Measurements from ENCODE around the gene IL37.
A peak's percentile ranks its signal among the peaks of the same experiment; 100 is the strongest.

Gene IL37

GRCh38 chr2:112910865-112911264 lies at the start of gene IL37:
IL37 (plus strand) TSS chr2:112911165; CDS start chr2:112913013, 1,848 bp downstream.
- no peak for DNase-seq (ENCODE audit: low read depth)

GRCh38 chr2:112864072-112864471 lies 46.9 kb upstream of the IL37 start:
- DNase-seq (ENCODE audit: low read depth) = no peak

DNA sequence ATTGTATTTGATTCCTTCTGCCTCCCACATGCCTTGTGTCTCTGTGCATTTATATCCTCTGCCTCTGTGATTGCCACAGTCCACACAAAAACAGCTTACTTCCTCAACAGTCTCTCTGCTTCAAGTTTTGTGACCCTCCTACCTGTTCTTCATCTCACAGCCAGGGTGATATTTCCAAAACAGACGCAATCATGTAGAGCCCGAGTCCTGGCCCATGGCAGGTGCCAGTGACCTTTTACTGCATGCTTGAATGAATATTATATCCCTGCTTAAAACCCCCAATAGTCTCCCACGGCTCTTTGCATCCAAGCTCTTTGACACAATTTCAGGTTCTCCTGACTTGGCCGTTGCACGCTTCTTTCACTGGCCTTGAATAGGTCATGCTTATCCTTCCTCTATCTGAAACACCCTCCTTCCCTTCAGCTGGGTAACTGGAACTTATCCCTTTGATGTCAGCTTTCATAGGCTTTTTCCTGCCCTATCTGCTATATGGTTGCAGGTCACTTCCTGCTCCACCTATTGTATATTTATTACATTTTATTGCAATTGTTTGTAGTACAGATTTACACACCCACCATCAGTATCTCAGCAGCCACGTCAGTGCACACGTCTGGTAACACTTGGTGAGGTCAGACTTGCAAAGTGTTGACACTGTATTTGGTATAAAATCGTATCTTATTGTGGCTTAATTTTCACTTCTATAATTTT lies 44.7 kb upstream of the IL37 start:
- DNase-seq (ENCODE audit: low read depth) = no peak

DNA sequence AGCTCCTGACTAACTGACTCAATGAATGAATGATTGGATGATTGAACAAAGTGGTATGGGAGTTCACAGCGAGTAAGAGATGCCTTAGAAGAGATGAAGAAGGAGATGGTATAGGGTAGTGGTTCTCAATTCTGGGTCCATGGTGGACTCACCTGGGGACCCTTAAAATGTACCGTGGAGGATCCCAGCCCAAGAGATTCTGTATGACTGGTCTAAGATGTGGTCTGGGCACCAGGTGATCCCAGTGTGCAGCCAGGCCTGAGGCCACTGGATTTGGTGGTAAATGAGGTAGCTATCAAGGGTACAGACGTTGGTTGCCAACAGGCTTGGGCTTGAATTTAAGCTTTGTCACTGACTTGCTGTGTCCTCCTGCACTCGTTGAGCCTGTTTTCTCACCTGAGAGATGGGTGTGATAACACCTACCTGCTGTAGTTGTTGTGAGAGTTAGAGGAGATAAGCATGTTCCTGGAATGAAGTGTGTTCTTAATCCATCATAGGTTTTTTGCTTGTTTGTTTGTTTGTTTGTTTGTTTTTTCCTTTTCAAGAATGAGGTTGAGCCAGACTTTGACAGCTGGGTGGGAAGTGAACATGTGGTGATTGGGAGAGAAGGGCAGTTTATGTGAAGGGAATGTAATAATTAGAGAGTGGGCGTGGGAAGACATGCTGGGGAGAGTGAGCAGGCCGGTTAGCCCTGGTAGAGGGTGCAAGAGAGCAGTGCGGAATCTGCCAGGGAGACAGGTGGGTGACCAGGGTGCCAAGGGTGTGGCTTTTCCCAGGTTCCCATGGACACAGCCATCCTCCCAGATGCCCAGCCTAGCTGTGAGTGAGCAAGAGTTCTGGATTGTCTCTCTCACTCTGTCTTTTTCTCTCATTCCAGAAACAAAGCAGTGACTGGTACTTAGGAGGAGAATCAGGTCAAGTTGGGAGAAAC lies 43.0 kb upstream of the IL37 start:
- no peak for DNase-seq (ENCODE audit: low read depth)

DNA sequence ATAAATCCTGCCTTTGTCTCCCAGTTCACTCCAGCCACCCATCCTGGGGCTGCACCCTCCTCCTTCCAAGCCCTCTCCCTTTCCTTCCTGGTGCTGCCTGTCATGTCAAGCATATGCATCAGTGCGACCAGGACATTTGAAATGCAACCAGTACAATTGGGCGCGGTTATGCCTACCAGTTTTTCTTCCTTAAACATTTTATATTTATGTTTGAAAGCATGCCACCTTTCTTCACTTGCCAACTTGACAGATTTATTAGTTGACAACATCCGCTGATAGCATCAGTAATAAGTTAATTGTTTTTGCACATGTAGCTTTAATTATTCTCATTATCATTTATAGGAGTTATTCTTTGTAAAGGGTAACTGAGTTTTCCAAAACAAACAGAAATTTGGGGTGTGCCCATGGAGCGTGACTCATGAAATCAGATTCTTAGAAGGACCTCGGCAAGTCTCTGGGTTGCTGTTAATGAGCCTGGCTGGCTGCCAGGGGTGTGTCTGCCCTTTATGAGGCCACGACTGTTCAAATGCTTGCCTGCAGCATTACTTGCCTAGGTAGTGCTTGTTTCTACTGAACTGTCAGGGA lies 41.6 kb upstream of the IL37 start:
- DNase-seq (ENCODE audit: low read depth) = no peak

DNA sequence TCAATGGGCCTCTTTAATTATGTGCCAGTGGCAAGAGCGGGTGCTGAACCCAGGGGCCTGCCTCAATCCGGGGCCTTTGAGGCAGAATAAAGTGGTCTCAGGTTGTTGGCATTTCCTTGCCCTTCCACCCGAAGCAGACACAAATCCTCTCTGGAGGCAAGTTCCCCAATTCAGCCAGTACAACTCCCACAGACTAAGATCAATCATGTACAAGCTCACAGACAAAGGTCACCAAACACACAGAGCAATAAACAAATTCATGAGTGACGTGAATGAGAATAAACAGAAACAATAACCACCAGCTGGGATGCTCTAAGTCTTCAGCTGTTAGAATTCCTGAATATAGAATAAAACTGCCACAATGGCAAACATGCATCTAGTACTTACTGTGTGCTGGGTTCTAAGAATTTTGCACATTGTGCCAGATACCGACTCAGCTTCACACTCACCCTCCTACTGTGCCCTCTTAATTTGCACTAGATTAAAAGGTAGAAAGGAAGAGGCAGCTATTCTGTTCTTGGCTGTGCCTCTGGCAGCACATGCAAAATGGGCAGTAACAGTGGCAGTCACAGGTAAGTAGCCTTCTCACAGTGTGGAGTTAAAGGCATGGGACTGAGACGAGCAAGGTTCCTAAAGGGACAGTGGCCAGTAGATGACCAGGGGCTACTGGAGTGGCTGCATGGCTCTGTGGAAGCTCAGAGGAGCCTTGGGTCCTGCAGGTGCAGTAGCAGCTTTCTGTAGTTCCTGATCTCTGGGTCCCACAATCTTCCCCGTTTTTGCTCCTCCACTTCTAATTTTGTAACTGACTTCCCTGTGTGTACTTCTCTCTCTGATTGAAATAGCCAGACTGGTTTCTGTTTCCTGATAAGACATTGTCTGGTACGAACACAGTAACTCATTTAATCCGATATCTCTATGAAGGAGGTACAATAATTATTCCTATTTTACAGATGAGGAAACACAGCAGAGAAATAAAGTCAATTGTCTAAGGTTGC lies 39.8 kb upstream of the IL37 start:
- DNase-seq (ENCODE audit: low read depth) = no peak

DNA sequence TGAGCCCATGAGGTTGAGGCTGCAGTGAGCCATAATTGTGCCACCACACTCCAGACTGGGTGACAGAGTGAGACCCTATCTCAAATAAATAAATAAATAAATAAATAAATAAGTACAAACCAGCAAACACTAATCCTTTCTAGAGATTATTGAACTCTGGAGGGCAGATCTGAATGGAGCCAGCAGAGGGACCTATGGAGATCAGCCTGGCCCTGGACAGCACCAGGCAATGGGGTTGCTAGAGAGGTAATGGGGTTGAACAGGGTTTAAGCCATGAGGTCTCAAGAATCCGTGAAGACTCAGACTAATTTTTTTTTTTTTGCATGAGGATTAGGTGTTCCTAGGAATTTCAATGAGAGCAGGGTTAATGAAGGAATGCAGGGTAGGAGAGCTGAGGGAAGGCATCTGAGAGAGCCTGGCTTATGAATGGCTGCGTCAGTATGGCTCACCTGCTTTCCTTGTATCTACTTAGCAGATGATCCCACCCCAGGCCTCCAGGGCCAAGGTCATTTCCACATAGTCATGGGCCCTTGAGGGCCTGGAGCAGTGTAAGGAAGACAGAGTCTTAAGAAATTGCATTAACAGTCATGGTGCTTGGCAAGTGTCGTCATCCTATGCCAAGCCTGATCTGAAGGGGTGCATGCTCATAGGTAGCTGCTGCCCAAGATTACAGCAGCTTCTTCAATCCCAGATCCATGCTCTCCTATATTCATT lies 34.6 kb upstream of the IL37 start:
- no peak for DNase-seq (ENCODE audit: low read depth)

GRCh38 chr2:112876971-112877361 lies 34.0 kb upstream of the IL37 start:
- no peak for DNase-seq (ENCODE audit: low read depth)

- DNase-seq (ENCODE audit: low read depth) = no peak
These were observed 33.5 kb upstream of the IL37 start for GRCh38 chr2:112877423-112877822.

GRCh38 chr2:112879491-112880041 lies 31.4 kb upstream of the IL37 start:
- no peak for DNase-seq (ENCODE audit: low read depth)

DNA sequence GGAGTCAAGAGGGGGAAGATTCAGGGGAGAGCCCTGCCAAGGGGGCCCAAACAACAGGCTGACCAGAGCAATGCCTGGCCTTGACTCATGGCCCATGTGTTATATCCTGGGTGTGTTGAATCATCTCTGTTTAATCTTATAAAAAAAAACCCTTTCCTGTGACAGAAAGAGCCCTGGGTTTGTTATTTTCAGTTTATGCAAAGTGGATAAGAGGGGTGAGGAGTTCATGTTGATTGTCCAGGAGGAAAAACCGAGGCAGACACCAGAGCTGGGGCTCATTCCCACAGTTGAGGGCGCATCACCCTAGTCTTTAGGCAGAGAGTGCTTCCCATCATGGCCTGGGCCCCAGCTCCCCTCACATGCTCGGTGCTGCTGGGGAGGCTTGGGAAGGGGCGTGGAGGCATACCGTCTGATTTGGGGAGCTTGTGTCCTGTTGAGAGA lies 30.9 kb upstream of the IL37 start:
- no peak for DNase-seq (ENCODE audit: low read depth)

DNA sequence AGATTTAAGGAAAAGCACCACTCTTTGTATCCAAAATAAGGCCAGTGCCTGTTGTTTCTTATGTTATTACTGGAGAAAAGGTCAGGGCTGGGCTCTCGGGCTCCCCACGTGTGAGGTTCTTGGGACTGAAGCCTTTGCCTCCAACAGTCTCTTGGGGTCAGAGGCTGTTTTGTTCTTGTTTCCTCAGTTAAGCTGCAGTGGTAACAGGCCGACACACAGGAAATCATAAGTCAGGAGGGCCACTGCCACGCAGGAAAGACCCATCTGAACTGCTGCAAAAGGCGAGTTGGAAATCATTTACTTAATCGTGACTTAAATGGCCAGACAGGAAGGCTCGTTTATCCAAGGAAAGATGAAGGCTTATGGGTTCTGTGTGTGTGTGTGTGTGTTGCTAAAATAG lies 30.3 kb upstream of the IL37 start:
- DNase-seq (ENCODE audit: low read depth) = no peak

- no peak for DNase-seq (ENCODE audit: low read depth)
These were observed 29.6 kb upstream of the IL37 start for GRCh38 chr2:112881217-112881985.

DNA sequence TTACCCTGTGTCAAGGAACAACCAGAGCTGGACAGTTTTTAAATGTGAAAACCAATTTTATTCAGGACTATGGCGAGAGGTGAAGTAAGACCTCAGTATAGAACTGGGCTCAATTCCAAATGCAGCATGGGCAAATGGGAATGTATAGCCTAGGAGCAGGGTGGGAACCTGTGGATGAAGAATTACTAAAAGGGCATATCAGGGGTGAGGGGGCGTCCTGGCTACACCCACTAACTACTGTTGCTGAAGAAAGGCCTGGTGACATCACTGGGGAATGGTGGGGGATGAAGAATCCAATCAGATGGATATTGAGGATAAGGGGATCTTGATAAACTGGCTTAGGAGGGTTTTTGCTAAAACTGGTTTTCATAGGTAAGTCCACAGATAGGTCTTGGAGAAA lies 27.3 kb upstream of the IL37 start:
- DNase-seq (ENCODE audit: low read depth) = no peak

- peak; percentile 56 for DNase-seq (ENCODE audit: low read depth)
These were observed 26.0 kb upstream of the IL37 start for GRCh38 chr2:112884869-112885505.

DNA sequence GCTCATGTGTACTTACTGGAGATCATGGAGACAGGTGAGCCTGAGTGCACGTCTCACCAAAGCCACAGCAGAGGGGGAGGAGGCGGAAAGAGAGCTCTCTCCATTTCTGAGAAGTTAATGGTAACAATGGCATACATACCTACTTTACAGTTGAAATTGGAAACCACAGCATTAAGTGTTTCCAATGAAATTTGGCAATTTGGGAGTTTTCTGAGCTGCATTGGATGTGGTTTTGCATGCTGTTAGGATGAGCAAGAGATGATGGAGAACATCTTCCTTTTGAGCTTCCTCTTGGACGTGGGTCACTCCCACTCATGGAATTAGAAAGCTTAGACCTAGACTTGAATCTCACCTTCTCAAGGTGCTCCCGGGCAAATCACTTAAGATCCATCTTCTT lies 25.5 kb upstream of the IL37 start:
- no peak for DNase-seq (ENCODE audit: low read depth)

DNA sequence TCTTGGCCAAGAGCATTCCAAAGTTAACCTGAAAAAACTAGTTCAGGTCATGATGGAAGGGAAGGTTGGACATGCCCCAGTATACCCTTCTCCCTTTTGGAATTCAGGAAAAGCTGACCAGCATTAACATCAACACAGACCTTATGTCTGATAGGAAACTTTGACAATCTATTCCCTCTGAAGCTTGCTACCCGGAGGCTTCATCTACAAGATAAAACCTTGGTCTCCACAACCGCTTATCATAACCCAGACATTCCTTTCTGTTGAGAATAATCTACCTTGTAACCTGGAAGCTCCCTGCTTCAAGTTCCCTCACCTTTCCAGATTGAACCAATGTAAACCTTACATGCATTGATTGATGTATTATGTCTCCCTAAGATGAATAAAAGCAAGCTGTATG lies 24.7 kb upstream of the IL37 start:
- DNase-seq (ENCODE audit: low read depth) = no peak

GRCh38 chr2:112887964-112888749 lies 22.8 kb upstream of the IL37 start:
- no peak for DNase-seq (ENCODE audit: low read depth)

DNA sequence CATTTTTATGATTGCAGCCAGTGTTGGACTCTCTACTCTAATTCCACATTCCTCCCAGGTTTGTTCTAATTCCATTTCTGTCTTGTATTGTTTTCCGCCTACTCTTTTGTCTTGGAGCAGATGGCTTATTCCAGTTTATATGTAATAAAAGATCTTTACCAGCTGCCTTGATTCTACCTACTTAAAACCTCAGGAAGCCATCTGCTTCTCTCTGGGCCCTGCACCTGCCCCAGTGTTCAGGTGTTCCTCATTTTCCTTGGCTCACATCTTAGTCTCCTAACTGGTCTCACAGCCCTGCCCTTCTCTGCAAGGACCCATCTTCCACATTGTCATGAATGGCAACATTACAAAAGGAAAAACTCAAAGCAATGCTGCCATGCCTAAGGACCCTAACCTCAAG lies 21.0 kb upstream of the IL37 start:
- DNase-seq (ENCODE audit: low read depth) = no peak

Data from activated T-helper 9 cell treated with anti-CD3 and anti-CD28 coated beads, Interleukin-2, amount 50 U/mL, for 16 hours (primary cell).